HepG2 (cell line): ENCODE data around the gene INAFM1. TPM values are rescaled to one million over a fixed set of nuclear protein-coding genes. Genes with fewer than 3 reads are reported as not detected.

Source experiments
- ETV6 ChIP-seq: sonication (generic); formaldehyde crosslinking; conservative IDR thresholded peaks from 2 replicates; pipeline ENCODE4 v1.4.0; 2020; ENCODE audit warnings: missing genetic modification reagents
- KDM5A ChIP-seq: fragments of 200-600 bp; sonication (generic); IDR thresholded peaks from 2 replicates; pipeline ENCODE4 v1.7.0; 2018; ENCODE audit warnings: antibody characterized with exemption, mild to moderate bottlenecking, low read length, borderline replicate concordance
- NAIF1 ChIP-seq: sonication (generic); formaldehyde crosslinking; IDR thresholded peaks from 2 replicates; pipeline ENCODE4 v1.5.0; 2020; ENCODE audit warnings: mild to moderate bottlenecking, missing genetic modification reagents, borderline replicate concordance
- NFIB ChIP-seq: sonication (generic); formaldehyde crosslinking; IDR thresholded peaks from 2 replicates; pipeline ENCODE4 v1.9.0; 2021; ENCODE audit warnings: missing genetic modification reagents, mild to moderate bottlenecking, borderline replicate concordance
- RBAK ChIP-seq: sonication (generic); formaldehyde crosslinking; IDR thresholded peaks from 2 replicates; pipeline ENCODE4 v1.5.1; 2020; ENCODE audit warnings: mild to moderate bottlenecking, missing genetic modification reagents
- REL ChIP-seq: sonication (generic); formaldehyde crosslinking; conservative IDR thresholded peaks from 2 replicates; pipeline ENCODE4 v1.8.0; 2022; ENCODE audit warnings: mild to moderate bottlenecking, missing genetic modification reagents, moderate library complexity
- SP5 ChIP-seq: IDR thresholded peaks from 2 replicates; pipeline ENCODE4 v1.6.1; 2016; ENCODE audit warnings: low read depth, borderline replicate concordance
- ZFP36 ChIP-seq: fragments of 150-350 bp; IDR thresholded peaks from 2 replicates; pipeline ENCODE4 v1.6.1; 2018; ENCODE audit warnings: borderline replicate concordance, low read length, low read depth; ENCODE audit not compliant: partially characterized antibody
- ZFX ChIP-seq: sonication (generic); formaldehyde crosslinking; IDR thresholded peaks from 2 replicates; pipeline ENCODE4 v1.4.0; 2020; ENCODE audit warnings: mild to moderate bottlenecking, low read depth, missing genetic modification reagents, moderate library complexity
- ZNF552 ChIP-seq: sonication (generic); formaldehyde crosslinking; IDR thresholded peaks from 2 replicates; pipeline ENCODE4 v1.9.0; 2022; ENCODE audit warnings: missing genetic modification reagents, mild to moderate bottlenecking, borderline replicate concordance
- ZNF709 ChIP-seq: sonication (generic); formaldehyde crosslinking; IDR thresholded peaks from 2 replicates; pipeline ENCODE4 v1.5.0; 2020; ENCODE audit warnings: mild to moderate bottlenecking, missing genetic modification reagents
- ZNF768 ChIP-seq: sonication (generic); formaldehyde crosslinking; IDR thresholded peaks from 2 replicates; pipeline ENCODE4 v1.4.0; 2020; ENCODE audit warnings: missing genetic modification reagents
- polyA plus RNA-seq, 8 experiments: library from polyadenylated mRNA; depleted of rRNA in 3 of 8; stranded (reverse) in 7 of 8; unstranded in 1 of 8; fragments of >200 nt; fragmentation: Illumina TruSeq in 4 of 8; extraction: Trizol in 4 of 8; gene quantifications; 2 replicates each; pipeline versions ENCODE4 v1.2.1 to v1.2.3, GENCODE V29; 2011 to 2016; ENCODE audit warnings: low read depth in 4 of 8, missing spikeins in 1 of 8, mixed read lengths in 1 of 8; ENCODE audit not compliant: insufficient read depth in 1 of 8
- total RNA-seq, 5 experiments: library from RNA; depleted of rRNA; stranded (reverse); fragments of >200 nt; fragmentation: Illumina TruSeq; extraction: Trizol; gene quantifications; 2 replicates each; pipeline ENCODE4 v1.2.3, GENCODE V29; 2016; ENCODE audit warnings: low read depth in 1 of 5
- TF ChIP-seq, protein P1 (sequence below): sonication (generic); formaldehyde crosslinking; IDR thresholded peaks from 2 replicates; pipeline ENCODE4 v1.4.0; 2020; ENCODE audit warnings: mild to moderate bottlenecking, missing genetic modification reagents, borderline replicate concordance
- TF ChIP-seq, protein P2 (sequence below): sonication (generic); formaldehyde crosslinking; IDR thresholded peaks from 2 replicates; pipeline ENCODE4 v1.4.0; 2020; ENCODE audit warnings: missing genetic modification reagents, mild to moderate bottlenecking, borderline replicate concordance
- TF ChIP-seq, protein P3 (sequence below): IDR thresholded peaks from 2 replicates; pipeline ENCODE4 v1.6.1; 2012; ENCODE audit warnings: inconsistent platforms
- TF ChIP-seq, protein P4 (sequence below): sonication (generic); formaldehyde crosslinking; IDR thresholded peaks from 2 replicates; pipeline ENCODE4 v1.4.0; 2020; ENCODE audit warnings: mild to moderate bottlenecking, missing genetic modification reagents

Gene INAFM1
- total and polyA plus RNA-seq, 2 of the 13 experiments (the other 11 are each of a cell fraction or from before 2014, with no cell fraction given): 0.88 to 1.9 TPM

DNA sequence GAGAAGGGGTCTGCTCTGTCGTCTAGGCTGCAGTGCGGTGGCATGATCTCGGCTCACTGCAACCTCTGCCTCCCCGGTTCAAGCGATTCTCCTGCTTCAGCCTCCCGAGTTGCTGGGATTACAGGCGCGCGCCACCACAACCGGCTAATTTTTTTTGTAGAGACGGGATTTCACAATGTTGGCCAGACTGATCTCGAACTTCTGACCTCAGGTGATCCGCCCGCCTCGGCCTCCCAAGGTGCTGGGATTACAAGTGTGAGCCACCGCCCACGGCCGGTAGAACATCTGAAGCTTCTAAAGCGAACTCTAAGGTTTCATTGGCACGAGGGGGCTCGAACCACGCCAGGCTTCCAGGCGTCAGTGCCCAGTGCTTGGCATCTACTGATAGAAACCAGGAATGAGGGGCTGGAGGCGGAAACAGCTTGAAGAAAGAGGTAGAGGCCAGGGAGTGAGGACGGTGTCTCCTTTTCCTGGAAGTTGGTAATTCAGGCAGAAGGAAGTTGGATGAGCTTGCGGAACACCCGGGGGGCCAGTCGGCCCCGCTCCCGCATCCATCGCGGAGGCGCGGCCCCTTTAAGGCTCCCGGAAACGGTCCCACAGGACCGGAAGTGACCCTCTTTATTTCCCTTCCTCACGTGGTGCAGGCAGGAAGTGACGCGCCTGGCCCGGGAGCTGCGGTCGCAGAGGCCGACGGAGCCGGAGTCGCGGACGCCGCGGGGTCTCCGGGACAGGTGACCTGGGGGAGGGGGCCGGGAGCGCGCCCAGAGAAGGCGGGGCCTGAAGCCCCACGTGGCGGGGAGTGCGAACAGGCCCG, 18.6 kb upstream of the INAFM1 start, which contains the start of gene CCDC9 (continued):
- TF ChIP-seq ZFP36 (no peak), NFIB (CRISPR knock-in tag) (no peak), ZNF709 (CRISPR knock-in tag) (peak; percentile 21; the same call in 1 of the 2 replicates), SP5 (no peak), REL (CRISPR knock-in tag) (0 out of 2 replicates have a peak, but pooled peaks have one; percentile 22), NAIF1 (CRISPR knock-in tag) (0 out of 2 replicates have a peak, but pooled peaks have one; percentile 23), ZNF768 (no peak), ZNF552 (CRISPR knock-in tag) (peak; percentile 39; the same call in 1 of the 2 replicates), ZFX (CRISPR knock-in tag) (peak; percentile 76), ETV6 (CRISPR knock-in tag) (peak; percentile 71; the same call in 1 of the 2 replicates), KDM5A (peak; percentile 74; the same call in 1 of the 2 replicates), RBAK (CRISPR knock-in tag) (no peak)
- TF ChIP-seq, protein P1, sequence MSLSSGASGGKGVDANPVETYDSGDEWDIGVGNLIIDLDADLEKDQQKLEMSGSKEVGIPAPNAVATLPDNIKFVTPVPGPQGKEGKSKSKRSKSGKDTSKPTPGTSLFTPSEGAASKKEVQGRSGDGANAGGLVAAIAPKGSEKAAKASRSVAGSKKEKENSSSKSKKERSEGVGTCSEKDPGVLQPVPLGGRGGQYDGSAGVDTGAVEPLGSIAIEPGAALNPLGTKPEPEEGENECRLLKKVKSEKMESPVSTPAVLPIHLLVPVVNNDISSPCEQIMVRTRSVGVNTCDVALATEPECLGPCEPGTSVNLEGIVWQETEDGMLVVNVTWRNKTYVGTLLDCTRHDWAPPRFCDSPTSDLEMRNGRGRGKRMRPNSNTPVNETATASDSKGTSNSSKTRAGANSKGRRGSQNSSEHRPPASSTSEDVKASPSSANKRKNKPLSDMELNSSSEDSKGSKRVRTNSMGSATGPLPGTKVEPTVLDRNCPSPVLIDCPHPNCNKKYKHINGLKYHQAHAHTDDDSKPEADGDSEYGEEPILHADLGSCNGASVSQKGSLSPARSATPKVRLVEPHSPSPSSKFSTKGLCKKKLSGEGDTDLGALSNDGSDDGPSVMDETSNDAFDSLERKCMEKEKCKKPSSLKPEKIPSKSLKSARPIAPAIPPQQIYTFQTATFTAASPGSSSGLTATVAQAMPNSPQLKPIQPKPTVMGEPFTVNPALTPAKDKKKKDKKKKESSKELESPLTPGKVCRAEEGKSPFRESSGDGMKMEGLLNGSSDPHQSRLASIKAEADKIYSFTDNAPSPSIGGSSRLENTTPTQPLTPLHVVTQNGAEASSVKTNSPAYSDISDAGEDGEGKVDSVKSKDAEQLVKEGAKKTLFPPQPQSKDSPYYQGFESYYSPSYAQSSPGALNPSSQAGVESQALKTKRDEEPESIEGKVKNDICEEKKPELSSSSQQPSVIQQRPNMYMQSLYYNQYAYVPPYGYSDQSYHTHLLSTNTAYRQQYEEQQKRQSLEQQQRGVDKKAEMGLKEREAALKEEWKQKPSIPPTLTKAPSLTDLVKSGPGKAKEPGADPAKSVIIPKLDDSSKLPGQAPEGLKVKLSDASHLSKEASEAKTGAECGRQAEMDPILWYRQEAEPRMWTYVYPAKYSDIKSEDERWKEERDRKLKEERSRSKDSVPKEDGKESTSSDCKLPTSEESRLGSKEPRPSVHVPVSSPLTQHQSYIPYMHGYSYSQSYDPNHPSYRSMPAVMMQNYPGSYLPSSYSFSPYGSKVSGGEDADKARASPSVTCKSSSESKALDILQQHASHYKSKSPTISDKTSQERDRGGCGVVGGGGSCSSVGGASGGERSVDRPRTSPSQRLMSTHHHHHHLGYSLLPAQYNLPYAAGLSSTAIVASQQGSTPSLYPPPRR (CRISPR knock-in tag): no peak
- TF ChIP-seq, protein P2, sequence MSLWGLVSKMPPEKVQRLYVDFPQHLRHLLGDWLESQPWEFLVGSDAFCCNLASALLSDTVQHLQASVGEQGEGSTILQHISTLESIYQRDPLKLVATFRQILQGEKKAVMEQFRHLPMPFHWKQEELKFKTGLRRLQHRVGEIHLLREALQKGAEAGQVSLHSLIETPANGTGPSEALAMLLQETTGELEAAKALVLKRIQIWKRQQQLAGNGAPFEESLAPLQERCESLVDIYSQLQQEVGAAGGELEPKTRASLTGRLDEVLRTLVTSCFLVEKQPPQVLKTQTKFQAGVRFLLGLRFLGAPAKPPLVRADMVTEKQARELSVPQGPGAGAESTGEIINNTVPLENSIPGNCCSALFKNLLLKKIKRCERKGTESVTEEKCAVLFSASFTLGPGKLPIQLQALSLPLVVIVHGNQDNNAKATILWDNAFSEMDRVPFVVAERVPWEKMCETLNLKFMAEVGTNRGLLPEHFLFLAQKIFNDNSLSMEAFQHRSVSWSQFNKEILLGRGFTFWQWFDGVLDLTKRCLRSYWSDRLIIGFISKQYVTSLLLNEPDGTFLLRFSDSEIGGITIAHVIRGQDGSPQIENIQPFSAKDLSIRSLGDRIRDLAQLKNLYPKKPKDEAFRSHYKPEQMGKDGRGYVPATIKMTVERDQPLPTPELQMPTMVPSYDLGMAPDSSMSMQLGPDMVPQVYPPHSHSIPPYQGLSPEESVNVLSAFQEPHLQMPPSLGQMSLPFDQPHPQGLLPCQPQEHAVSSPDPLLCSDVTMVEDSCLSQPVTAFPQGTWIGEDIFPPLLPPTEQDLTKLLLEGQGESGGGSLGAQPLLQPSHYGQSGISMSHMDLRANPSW (CRISPR knock-in tag): peak; percentile 80; the same call in 1 of the 2 replicates
- TF ChIP-seq, protein P3, sequence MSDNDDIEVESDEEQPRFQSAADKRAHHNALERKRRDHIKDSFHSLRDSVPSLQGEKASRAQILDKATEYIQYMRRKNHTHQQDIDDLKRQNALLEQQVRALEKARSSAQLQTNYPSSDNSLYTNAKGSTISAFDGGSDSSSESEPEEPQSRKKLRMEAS: peak; percentile 90
- TF ChIP-seq, protein P4, sequence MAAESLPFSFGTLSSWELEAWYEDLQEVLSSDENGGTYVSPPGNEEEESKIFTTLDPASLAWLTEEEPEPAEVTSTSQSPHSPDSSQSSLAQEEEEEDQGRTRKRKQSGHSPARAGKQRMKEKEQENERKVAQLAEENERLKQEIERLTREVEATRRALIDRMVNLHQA (CRISPR knock-in tag): no peak
